Testis (tissue), 3 donors: ENCODE measurements around the gene PRPF6. TPM values are rescaled to one million over a fixed set of nuclear protein-coding genes. Genes with fewer than 3 reads are reported as not detected.

Source experiments
- DNase-seq: peaks from one replicate; pipeline ENCODE4 v3.0.0-alpha.2; 2019
- H3K27ac ChIP-seq, 2 donors: fragments of 200-600 bp; sonication (generic); one replicate each; pipeline ENCODE4 v1.5.1; 2019
- H3K27me3 ChIP-seq: fragments of 200-600 bp; sonication (generic); one replicate; pipeline ENCODE4 v1.5.1; 2019
- H3K36me3 ChIP-seq: fragments of 200-600 bp; sonication (generic); one replicate; pipeline ENCODE4 v1.5.1; 2017; ENCODE audit warnings: low read depth; ENCODE audit errors: missing control alignments
- H3K4me1 ChIP-seq: fragments of 200-600 bp; sonication (generic); one replicate; pipeline ENCODE4 v1.5.1; 2019
- H3K4me3 ChIP-seq, 2 donors: fragments of 200-600 bp; sonication (generic); one replicate each; pipeline ENCODE4 v1.5.1; 2017 to 2019
- H3K9me3 ChIP-seq: fragments of 200-600 bp; sonication (generic); one replicate; pipeline ENCODE4 v1.5.1; 2017
- CTCF ChIP-seq, 3 experiments: fragments of 450-650 bp in 2 of 3; fragments of 200-600 bp in 1 of 3; sonication (generic) in 1 of 3; IDR thresholded peaks; one replicate each; pipeline ENCODE4 v1.5.1; 2016 to 2019; ENCODE audit warnings: antibody characterized with exemption in 3 of 3, mild to moderate bottlenecking in 2 of 3, moderate library complexity in 1 of 3
- POLR2A ChIP-seq: fragments of 450-650 bp; IDR thresholded peaks from one replicate; pipeline ENCODE4 v1.6.1; 2017; ENCODE audit warnings: antibody characterized with exemption, mild to moderate bottlenecking, moderate library complexity
- WGBS, 2 donors: methylation state at CpG; one replicate each; pipeline ENCODE4 v1.1.5; 2018; 5-methylcytosine and 5-hydroxymethylcytosine counted together
- intact Hi-C: fragments of 100-400 bp; cut with DNase I; formaldehyde crosslinking; loops from one replicate; pipeline ENCODE4 v1.15.1; 2023; ENCODE audit warnings: low total_unique reads
- polyA plus RNA-seq: library from polyadenylated mRNA; stranded (reverse); fragments of 350-450 nt; fragmentation: Illumina TruSeq; extraction: RNeasy Lipid Tissue Mini Kit (QIAGEN cat#74804); gene quantifications from one replicate; pipeline ENCODE4 v1.2.3, GENCODE V29; 2014; ENCODE audit warnings: low read depth, low replicate concordance; ENCODE audit not compliant: insufficient read depth
- total RNA-seq, 2 donors: library from RNA; depleted of rRNA; stranded (reverse); fragments of >200 nt; gene quantifications; one replicate each; pipeline ENCODE4 v1.2.3, GENCODE V29; 2016

The PRPF6 gene
- total and polyA plus RNA-seq, 3 donors from 2014 or later = 106 to 114 (median 107) TPM

GRCh38 chr20:64070244-64070993, 89.5 kb downstream of the PRPF6 start:
- Histone ChIP-seq H3K27me3 (no peaks in the 10 kb centered on the region), H3K4me3 (no peak overlapping the region)
- DNase-seq = no peak

GRCh38 chr20:64071341-64072332, 90.7 kb downstream of the PRPF6 start:
- TF ChIP-seq POLR2A (no peak), CTCF (IDR thresholded peaks at IDR 0.05) (no peak)
- 85 to 91% methylated on average over 16 to 30 of the region's 30 CpGs for WGBS, 2 donors

More at GRCh38 chr20:64070244-64070993, 89.5 kb downstream of the PRPF6 start:
- intact Hi-C loops = no loop called here
- Histone ChIP-seq H3K36me3 (no peaks in the 10 kb centered on the region), H3K9me3 (no peaks in the 10 kb centered on the region), H3K4me1 (peaks cover 3% of the 10 kb centered on the region), H3K27ac (no peak overlapping the region)
- WGBS, 2 donors = 86 to 95% methylated on average over 14 to 30 of the region's 31 CpGs
- TF ChIP-seq POLR2A = no peak
- no peak for TF ChIP-seq CTCF (IDR thresholded peaks at IDR 0.05)

GRCh38 chr20:64072498-64073063, 91.6 kb downstream of the PRPF6 start:
- H3K27ac ChIP-seq = no peak overlapping the region
- no peaks in the 10 kb centered on the region for H3K9me3 ChIP-seq
- no peaks in the 10 kb centered on the region for H3K27me3 ChIP-seq
- H3K36me3 ChIP-seq = no peaks in the 10 kb centered on the region
- no peak for TF ChIP-seq CTCF (IDR thresholded peaks at IDR 0.05)
- no peak for TF ChIP-seq POLR2A
- intact Hi-C loops = no loop called here
- WGBS, 2 donors = 71 to 73% methylated on average over 4 to 14 of the region's 14 CpGs
- no peak overlapping the region for H3K4me3 ChIP-seq
- H3K4me1 ChIP-seq = no peaks in the 10 kb centered on the region
- DNase-seq = no peak

More at GRCh38 chr20:64071341-64072332, 90.7 kb downstream of the PRPF6 start:
- DNase-seq = no peak
- no peaks in the 10 kb centered on the region for H3K27me3 ChIP-seq
- H3K36me3 ChIP-seq = no peaks in the 10 kb centered on the region
- intact Hi-C loops = no loop called here
- H3K4me1 ChIP-seq = no peaks in the 10 kb centered on the region
- H3K27ac ChIP-seq = no peak overlapping the region
- no peaks in the 10 kb centered on the region for H3K9me3 ChIP-seq
- H3K4me3 ChIP-seq = no peak overlapping the region

- intact Hi-C loops = no loop called here
- no peaks in the 10 kb centered on the region for H3K9me3 ChIP-seq
- 92 to 96% methylated on average over 14 to 37 of the region's 37 CpGs for WGBS, 2 donors
- DNase-seq = no peak
- no peak for TF ChIP-seq CTCF (IDR thresholded peaks at IDR 0.05)
- no peak for TF ChIP-seq POLR2A
- H3K36me3 ChIP-seq = no peaks in the 10 kb centered on the region
- H3K27me3 ChIP-seq = no peaks in the 10 kb centered on the region
- H3K4me1 ChIP-seq = peaks cover 1% of the 10 kb centered on the region
- no peak overlapping the region for H3K4me3 ChIP-seq
- H3K27ac ChIP-seq = no peak overlapping the region
These were observed 92.7 kb downstream of the PRPF6 start for GRCh38 chr20:64073476-64074183.
